Astrocyte of the hippocampus (primary cell): ENCODE results near the gene MORN5.
"Not testable (repeated sequence)": the region's sequence is repeated elsewhere in the genome, so short reads cannot be mapped to it uniquely, and the experiment has no call there.

ENCODE experiments used
- DNase-seq: peaks from one replicate; pipeline ENCODE4 v3.0.0; 2011; ENCODE audit warnings: low read depth, low spot score

Gene MORN5

DNA sequence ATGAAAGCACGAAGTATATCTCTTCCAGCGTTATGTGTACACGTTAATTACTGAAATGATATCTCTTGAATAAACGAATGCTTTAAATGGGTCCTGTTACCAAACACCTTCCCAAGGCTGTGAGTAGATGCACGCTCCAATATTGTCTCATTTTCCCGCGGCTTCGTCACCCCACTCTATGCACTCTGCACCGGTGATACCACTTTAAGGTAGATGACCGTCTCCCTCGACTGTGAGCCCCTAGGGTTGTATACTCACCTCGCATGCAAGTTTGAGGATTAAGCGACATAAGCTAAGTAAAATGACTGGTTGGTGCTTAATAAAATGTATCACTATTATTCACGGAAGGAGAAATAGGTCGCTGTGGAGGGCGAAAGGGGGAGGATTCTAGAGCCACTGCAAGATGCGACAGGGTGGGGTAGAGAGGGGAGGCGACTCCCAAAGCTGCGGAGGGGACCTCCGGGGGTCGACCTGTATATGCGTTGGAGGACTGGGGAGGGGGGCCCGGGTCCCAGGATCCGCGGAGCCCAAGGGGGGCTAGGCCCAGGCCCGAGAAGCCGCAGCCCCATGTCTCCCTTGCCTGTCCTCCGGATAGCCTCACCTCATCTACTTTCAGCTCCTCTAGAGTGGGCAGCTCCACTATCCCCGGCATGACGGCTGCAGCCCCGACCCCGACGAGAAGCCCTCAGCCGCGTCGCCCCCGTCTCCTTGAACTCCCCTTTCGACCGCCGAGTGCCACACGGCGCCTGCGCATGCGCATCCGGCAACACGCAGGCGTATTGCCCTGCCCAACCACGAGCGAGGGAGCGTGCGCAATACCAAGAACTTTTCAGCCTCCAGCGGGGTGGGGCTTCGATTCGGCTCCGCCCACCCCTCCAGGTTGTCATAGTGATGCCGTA is at the start of gene MORN5, which contains the start of gene NDUFA8:
MORN5 (plus strand) TSS at position 883 of the 899 bp plus-strand sequence. CDS start 65 bp downstream, outside the sequence.
NDUFA8 (minus strand) TSS at position 754 of the 899 bp plus-strand sequence; CDS start at position 652, 102 bp downstream.
- peak; percentile 99 for DNase-seq

DNA sequence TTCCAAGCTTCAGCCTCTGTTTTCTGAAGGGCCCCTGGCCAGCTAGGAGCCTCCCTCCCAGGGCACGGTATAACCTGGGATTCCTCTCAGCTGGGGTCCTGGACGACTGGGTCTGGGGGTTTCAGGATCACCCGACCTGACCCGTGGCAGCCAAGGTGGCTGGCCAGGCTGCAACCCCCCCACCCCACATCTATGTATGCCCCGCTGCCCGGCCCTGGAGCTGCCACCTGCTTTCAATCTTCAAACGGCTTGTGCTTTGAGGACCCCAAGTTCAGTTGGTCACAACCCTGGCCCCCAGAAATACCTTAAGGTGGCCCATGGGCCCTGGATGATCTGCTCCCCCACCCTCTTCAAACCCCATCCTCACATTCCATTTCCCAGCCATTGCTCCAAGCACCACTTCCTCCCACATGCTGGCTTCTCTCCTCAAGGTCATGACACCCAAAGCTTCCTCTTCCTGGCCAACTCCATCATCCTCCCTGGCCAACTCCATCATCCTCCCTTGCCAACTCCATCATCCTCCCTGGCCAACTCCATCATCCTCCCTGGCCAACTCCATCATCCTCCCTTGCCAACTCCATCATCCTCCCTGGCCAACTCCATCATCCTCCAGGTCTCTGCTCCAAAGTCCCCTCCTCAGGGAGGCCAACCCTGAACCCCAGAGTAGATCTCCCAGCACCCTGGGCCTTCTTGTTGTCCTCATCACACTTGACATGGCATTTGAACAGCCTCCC is 49.4 kb upstream of the MORN5 start:
- DNase-seq, result no peak

DNA sequence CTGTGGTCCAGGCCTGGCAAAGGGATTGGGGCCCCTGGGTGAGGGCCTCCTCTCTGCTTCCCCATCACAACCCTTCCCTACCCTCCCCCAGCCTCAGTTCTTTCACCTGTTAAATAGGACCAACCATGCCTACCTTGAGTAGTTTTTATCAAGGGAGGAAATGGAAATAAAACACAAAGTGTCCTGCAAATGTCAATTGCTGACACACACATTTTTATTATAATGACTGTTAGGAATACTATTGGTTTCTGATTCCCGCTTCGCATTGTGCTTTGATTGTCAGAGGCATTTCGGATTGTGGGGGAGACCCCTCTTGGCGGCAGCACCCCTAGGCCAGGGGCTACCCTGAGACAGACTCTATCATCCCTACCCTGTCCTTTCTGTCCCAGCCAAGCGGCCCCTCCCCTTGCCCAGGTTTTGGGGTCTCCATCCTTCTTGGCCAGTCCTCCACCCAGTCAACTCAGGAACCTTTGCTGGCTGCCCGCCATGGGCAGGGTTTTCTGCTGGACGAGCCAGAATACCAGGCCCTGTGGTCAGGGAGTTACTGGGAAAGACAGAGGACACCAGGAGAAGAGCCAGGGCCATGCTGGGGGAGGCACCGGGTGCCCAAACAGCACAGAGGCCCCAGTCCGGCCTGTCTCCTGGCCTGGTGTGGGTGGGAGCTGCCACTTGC is 48.2 kb upstream of the MORN5 start:
- no peak for DNase-seq

DNA sequence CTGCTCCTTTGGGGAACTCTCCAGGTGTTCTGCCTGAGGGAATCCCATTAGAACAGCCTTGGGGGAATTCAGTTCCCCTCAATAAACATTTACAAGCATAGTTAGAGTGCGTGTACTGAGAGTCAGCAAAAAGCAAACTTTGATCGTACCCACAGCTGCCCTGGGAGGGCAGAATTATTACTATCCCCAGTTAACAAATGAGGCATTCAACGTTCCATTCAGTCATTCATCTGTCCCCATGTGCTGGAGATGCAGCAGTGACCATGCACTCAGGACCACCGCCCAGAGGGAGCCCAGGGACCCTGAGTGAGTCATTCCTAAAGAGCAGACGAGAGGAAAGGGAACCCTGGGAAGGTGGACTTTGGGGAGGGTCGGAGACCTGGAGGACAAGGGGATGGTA is 47.5 kb upstream of the MORN5 start:
- DNase-seq, result no peak

DNA sequence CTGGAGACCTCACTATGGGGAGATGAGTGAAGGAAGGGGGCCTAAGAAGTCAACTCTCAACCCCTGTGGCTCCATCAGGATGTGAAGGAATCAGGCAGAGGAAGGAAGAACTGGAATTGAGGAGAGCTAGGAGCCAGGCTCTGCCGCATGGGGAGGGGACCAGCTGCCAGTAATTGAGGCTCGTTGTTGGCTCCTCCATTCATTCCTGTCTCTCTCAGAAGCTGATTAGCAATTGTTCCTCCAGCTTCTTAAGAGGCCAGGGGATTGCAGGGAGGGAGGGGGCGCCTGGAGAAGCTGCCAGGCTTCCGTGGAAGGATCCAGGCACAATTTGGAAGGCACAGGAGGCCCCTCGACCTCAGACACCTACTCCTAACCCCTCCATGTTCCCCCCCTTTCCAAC is 46.1 kb upstream of the MORN5 start:
- no peak for DNase-seq

DNA sequence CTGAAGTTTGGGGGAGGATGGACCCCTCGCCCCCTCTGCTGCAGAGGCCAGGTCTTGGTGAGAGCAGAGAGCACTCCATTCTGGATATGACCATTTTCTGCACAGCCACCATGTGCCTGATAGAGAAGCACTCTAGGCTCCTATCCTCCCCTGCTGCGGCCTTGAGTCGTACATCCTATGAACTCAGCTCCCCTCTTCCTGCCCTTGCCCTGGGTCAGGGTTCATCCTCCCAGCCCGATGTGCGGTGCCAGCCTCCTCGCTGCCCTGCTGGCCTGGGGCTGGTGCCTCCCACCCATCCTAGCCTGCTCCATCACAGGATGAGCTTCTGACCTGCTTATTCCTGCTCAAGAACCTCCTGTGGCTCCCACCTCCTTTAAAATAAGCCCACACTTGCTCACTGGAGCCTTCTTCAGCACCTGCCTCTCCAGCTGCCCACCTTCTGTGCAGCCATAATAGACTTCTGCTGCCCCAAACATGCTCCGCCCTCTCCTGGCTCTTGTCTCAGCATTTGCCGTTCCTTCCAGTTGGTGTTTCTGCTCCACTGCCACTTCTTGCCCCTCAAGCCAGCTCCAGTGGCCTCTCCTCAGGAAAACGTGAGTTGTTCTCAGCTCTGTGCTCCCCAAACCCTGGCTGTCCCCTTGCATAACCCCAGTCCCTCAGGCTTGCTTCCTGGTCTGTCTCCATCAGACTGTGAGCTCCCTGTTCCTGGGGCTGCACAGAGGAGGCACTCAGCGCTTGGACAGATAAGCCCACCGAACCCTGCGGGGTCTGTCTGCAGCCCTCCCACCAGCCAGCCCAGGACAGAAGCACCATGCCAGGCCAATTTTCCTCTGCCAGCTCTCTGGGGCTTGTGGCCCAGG is 44.3 kb upstream of the MORN5 start:
- no peak for DNase-seq

DNA sequence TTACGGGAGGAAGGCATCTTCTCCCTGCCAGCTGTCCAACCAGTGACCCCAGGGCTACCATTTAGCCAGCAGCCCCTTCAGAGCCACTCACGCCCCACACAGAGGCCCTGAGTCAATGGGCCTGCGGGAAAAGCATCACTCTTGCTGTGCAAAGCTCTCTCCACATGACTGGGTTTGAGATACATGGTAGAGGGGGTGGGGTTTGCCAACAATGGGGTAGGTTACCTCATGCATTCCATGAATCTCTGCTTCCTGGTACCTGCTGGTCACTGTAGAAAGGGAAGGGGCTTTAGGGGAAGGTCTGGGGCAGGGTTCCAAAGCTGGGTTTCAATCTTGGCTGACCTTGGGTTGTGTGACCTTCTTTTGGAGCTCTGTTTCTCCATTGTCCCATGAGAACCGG is 43.7 kb upstream of the MORN5 start:
- DNase-seq, result peak; percentile 38

DNA sequence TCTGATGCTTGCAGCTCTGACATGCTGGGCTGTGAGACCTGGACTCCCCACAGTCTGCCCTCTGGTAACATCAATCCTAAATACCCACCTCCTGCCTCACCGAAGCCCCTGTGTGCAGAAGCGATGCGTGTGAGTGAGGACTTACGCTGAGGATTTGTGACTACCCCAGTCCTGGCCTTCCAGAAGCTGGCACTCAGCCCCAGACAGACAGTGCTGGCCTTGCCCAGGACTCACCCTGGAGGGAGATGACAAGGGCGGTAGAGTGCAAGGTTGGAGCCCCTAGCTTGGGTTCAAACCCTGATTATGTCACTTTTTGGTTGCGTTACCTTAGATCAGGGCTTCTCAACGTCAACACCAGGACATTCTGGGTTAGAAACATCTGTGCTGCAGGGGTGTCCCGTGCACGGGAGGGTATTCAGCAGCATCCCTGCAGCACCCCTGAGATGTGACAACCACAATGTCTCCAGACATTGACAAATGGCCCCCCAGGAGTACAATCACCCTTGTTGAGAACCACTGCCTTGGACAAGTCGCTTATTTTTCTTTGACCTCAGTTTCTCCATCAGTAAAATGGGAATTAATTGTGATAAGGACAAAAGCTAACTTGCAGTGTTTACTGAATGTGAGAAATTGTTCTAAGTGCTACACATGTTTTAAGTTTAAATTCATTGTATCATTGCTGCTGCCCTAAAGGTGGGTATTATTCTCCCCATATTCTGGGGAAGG is 43.1 kb upstream of the MORN5 start:
- no peak for DNase-seq

DNA sequence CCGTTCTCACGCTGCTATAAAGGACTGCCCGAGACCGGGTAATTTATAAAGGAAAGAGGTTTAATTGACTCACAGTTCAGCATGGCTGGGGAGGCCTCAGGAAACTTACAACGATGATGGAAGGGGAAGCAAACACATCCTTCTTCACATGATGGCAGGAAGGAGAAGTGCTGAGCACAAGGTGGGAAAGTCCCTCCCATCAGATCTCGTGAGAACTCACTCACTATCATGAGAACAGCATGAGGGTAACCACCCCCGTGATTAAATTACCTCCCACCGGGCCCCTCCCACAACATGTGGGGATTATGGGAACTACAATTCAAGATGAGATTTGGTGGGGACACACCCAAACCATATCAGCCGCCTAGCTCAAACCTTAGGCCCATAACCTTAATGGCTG is 42.5 kb upstream of the MORN5 start:
- not testable (repeated sequence) for DNase-seq

DNA sequence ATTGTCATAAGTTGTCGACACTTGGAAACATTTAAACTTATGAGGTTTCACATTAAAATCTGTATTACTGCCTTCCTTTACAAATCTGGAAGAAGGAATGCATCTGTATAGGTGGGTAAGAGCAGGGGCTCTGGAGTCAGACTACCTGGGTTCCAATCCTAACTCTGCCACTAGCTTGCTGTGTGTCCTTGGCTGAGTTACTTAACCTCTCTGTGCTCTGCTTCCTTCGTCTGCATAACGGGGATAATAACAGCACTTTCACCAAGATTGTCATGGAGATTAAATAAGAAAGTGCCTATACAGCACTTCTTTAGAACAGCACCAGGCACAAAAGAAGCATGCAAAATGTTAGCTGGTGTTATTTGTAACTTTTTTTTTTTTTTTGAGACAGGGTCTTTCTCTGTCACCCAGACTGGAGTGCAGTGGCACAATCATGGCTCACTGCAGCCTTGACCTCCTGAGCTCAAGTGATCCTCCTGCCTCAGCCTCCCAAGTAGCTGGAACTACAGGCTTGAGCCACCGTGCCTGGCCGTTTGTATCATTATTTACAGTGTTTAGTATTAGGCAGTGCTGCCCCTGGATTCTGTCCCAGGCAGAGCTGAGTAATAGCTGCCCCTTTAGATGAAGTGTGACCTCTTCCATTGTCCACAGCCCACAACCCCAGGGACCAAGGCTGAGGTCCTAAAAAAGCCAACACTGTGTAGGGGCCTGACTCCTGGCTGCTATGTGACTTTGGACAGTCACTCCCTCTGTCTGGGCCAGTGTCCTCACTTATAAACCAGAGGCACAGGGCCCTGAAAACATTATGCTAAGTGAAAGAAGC is 41.2 kb upstream of the MORN5 start:
- peak; percentile 69 for DNase-seq

DNA sequence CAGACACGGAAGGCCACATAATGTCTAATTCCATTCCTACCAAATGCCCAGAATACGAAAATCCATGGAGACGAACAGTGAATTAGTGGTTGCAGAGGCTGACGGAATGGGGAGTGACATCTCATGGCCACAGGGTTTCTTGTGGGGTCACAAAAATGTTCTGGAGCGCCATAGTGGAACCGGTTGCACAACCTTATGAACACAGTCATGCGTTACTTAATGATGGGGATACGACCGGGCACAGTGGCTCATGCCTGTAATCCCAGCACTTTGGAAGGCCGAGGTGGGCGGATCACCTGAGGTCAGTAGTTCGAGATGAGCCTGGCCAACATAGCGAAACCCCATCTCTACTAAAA is 40.6 kb upstream of the MORN5 start:
- no peak for DNase-seq

DNA sequence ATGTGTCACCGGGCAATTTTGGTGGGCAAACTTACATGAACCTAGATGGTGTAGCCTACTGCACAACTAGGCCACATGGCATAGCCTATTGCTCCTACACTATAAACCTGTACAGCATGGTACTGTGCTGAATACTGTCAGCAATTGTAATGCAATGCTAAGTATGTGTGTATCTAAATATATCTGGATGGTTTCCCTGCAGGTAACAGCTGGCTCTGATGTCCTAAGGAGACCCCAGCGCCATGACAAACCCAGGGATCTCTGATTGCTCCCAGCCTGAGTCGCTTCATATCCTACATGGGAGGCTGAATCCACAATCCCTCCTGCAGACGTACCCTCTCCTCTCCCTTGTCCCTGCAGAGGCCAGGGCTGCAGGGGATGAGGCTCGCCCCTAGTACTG is 40.0 kb upstream of the MORN5 start:
- DNase-seq, result no peak

DNA sequence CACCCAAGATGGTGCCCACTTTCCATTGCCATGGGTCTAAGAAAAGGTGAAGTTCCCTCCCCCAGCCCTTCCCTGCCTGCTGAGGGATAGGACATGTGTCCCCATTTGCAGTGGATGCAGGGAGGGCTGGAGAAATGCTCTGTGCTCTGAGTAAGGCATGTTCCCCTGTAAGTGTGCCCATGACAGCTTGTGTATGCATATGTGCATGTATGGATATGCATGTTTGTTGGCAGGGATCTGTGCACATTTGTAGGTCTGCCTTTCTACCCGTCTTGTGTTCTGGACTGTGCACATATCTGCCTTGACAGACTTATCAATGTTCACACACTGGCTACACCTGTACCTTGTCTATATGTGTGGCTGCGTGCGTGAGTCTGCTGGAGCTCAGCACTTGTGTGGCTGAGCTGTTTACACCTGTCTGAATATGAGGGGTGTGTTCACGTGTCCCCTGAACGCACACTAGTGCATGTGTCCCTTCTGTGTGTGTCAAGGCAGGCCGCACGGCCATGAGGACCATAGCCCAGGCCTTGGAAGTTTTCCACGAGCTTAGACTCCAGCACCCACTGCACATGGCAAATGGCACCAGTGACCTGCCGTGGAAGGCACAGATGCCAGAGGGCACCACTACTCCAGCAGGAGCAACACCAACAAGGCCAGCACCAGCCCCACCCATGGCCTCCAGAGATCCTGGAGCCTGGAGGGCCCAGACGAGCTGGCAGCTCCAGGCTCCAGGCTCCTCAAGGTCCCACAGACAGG is 39.2 kb upstream of the MORN5 start:
- no peak for DNase-seq

DNA sequence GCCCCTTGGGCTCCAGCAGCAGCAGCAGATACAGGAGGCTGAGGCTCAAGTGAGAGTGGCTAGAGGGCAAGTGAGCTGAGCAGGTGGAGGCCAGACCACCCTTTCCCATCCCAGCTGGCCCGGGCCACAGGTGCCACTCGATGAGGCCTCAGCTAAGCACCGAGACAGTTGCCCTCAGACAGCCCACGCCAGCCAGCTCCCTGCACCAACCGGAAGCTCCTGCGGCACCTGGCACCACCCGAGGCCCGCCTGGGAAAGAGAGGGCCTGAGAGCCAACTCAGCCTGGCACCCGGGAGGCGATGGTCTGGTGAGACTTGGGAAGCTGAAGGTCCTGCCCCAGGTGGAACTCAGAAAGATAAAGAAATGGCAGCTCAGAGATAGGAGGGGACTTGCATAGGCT is 38.3 kb upstream of the MORN5 start:
- DNase-seq, result no peak

DNA sequence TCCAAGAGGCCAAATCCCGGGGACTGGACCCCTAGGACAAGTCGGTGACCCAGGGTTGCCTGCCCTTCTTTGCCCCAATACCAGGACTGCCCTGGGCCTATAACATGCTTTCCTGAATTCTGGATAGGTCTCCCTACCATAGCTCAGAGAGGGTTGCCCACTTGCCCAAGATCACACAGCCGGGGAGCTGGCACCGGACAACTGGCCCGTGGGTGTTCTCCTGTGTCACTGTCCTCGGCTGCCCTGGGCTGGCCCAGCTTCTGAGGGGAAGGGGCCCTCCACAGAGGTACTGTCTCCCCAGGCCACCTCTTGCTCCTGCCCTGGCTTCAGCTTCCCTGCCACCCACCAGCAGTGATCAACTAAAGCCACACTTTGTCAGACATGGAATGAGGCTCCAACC is 37.8 kb upstream of the MORN5 start:
- DNase-seq, result no peak

DNA sequence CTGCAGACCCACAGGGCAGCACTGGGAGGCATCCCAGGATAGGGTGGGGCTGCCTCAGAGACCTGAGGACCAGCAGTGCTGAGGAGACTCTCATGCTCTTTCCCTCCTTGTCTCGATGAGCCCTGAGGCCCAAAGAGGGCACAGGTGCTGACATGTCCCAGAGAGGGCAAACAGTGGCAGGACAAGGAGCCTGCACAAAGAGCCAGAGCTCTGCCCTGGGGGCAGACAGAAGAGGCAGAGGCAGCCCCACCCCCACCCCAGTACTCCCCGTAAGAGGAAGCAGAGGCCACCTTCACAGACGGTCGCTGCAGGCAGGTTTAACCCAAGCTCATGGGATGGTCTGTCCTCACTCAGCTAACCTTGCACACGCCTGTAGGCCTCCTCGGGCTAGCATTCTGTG is 37.2 kb upstream of the MORN5 start:
- no peak for DNase-seq

DNA sequence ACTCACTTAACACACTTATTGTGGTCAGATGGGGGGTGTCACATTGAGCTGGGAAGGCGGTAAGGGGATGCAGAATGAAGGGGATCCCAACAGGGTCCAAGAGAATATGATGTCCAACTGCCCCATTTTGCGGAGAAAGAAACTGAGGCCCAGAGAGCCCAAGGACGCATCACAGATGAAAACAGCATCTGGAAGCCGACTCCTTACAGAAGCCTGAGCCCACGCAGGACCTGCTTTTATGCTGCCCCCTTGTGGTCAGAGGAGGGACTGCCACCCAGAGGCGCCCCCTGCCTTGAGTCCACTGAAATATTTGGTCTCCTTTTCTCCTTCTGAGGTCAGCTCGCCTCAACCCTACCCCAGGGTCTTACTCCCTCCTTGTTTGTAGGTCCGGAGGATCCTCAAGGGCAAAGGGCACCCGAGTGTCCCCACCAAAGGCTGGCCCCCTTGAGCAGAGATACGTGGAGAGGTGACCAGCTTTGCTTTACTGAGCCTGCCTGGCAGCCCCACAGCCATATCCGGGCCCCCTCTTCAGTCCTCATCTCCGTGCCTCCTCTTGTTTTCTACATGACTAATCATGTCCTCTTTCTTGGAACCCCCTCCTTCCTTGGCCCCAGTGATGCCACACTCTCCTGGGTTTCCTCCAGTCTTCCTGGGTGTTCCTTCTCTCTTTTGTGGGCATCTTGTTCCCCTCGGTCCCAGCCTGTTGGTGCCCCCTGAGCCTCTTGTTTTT is 36.6 kb upstream of the MORN5 start:
- DNase-seq, result peak; percentile 83

DNA sequence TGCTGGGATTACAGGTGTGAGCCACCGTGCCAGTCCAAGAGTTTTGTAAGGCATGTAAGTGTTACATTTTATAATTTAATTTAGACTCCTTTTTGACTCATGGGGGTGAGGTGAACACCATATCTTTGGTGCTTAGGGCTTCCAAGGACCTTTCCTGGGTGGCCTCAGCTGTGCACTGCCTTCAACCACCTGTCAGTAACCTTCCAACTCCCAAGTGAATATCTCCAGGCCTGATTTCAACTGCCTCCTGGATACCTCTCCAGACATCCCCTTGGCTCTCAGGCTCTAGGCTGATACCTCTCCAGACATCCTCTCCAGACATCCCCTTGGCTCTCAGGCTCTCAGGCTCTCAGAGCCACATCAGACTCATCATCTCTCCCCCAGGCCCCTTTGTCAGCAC is 35.7 kb upstream of the MORN5 start:
- DNase-seq, result no peak
